ENCODE measurements around the gene DMBT1.

The DMBT1 gene

DNA sequence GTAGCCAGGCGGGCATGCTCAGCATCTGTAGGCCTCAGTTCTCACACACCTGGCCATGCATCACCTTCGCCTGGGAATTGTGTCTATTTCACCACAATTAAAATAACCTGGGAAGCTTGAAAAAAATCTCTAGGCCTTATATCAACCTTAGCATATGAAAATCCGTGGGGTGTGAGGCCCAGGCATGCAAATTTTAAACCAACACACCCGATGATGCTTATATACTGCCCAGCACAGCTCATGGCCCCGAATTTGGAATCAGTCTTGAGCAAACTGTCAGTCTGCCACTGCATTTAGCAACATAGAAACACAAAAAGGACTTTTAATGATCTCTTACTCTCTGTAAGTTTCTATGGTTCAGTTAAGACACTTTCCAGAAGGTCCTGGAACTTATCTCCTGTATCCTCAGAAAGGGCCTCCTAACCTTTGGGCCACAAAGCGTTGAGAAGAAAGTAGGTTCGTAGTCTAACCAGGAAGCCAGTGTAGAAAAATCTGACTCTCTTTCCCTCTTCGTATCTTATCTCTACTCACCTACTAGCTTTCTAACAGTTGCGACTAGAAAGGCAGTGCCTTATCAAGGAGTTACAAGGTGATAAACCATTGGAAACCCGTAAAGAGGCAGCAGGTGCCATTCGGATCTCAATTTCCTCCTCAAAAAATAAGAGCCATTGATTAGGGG lies 12.0 kb upstream of the DMBT1 start:
- no peak for DNase-seq (ENCODE audit: low read depth in 1 of 2, low spot score in 1 of 2)

GRCh38 chr10:122549636-122550035 lies 10.9 kb upstream of the DMBT1 start:
- no peak for DNase-seq (ENCODE audit: low read depth in 1 of 2, low spot score in 1 of 2)

- DNase-seq (ENCODE audit: low read depth in 1 of 2, low spot score in 1 of 2) = no peak
Observed at GRCh38 chr10:122550427-122550826, 10.1 kb upstream of the DMBT1 start.

- no peak for DNase-seq (ENCODE audit: low read depth in 1 of 2, low spot score in 1 of 2)
Observed at GRCh38 chr10:122550983-122551382, 9.6 kb upstream of the DMBT1 start.

- DNase-seq (ENCODE audit: low read depth in 1 of 2, low spot score in 1 of 2) = peak in 1 of 2 donors; percentile 30
Observed at GRCh38 chr10:122551450-122551849, 9.1 kb upstream of the DMBT1 start.

GRCh38 chr10:122553341-122553740 lies 7.2 kb upstream of the DMBT1 start:
- no peak for DNase-seq (ENCODE audit: low read depth in 1 of 2, low spot score in 1 of 2)

GRCh38 chr10:122554131-122555036 lies 6.2 kb upstream of the DMBT1 start:
- no peak for DNase-seq (ENCODE audit: low read depth in 1 of 2, low spot score in 1 of 2)

GRCh38 chr10:122555442-122555841 lies 5.1 kb upstream of the DMBT1 start:
- DNase-seq (ENCODE audit: low read depth in 1 of 2, low spot score in 1 of 2) = no peak

DNA sequence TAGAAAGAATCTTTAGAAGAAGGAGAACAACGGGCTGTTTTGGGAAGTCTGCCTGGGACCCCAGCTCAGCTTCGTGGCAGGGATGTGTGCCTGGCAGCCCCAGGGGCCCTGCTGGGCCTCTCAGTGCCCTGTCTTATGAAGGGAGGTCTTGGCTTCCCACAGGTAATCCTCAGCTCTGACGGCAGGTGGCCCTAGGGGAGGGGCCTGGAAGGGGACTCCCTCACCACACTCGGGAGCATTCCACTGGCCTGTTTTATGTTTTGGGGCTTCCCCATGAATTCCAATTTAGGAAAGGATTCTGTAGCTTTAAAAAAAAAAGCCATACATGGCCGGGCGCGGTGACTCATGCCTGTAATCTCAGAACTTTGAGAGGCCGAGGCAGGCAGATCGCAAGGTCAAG lies 3.0 kb upstream of the DMBT1 start:
- DNase-seq (ENCODE audit: low read depth in 1 of 2, low spot score in 1 of 2) = no peak

DNA sequence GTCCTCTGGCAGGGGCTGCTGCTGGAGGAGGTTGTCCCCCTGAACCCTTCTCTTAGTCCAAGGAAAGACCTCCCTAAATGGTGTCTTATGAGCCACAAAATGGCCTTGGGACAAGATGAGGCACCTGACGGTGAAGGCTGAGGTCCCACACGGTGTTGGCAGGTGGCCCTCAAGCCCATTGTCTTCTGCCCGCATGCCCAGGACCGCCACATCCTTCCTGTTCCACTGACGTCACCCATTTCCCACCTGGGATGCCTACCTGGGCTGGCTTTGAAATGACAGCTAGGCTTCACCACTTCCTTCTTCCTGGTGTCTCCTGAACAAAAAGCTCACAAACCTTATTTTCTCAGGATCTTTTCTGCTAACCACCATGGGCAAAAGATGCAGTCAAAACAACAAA lies 2.1 kb upstream of the DMBT1 start:
- no peak for DNase-seq (ENCODE audit: low read depth in 1 of 2, low spot score in 1 of 2)

GRCh38 chr10:122559228-122559627 lies 1.3 kb upstream of the DMBT1 start:
- DNase-seq (ENCODE audit: low read depth in 1 of 2, low spot score in 1 of 2) = no peak

- no peak for DNase-seq (ENCODE audit: low read depth in 1 of 2, low spot score in 1 of 2)
Observed at GRCh38 chr10:122561212-122561611, 658 bp downstream of the DMBT1 start.

GRCh38 chr10:122561792-122562191 lies 1.2 kb downstream of the DMBT1 start:
- DNase-seq (ENCODE audit: low read depth in 1 of 2, low spot score in 1 of 2) = no peak

DNA sequence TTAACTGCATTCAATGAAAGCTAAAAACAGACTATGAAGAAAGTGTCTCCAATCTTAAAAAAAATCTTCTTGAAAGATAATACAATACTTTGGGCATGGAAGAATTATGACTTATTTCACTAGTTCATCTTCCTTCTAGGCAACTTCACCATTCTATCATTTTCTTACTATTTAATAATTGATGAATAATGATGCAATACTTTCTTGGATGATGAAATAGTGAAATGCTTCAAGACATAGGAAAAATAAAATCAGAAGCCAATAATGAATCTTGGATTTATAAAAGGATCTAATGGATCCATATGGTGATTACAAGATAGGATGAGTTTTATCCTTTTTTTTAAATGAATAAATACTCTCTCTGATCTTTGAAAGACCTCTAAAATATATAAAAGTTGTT lies 4.4 kb downstream of the DMBT1 start:
- no peak for DNase-seq (ENCODE audit: low read depth in 1 of 2, low spot score in 1 of 2)

DNA sequence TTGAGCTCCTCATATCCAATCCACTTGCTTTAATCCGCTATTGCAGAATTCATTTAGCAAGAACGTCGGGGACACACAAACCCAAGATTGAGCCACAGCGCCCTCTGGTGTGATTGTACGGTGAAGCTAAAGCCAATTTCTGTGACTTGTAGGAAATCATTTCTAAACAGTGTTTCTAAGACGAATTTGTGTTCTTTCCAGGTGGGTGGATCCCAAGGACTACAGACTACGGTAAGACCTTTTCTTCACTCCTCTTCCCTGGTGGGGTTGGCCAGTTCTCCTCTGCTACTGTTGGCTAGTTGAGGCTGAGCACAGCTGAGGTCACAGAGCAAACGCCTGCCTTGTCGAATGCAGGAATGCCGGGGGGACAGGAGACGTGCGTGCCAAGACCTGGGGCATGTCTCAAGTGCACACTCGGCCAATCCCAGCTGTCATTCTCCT lies 5.2 kb downstream of the DMBT1 start:
- peak; percentile 43 to 56 for DNase-seq (ENCODE audit: low read depth in 1 of 2, low spot score in 1 of 2)

DNA sequence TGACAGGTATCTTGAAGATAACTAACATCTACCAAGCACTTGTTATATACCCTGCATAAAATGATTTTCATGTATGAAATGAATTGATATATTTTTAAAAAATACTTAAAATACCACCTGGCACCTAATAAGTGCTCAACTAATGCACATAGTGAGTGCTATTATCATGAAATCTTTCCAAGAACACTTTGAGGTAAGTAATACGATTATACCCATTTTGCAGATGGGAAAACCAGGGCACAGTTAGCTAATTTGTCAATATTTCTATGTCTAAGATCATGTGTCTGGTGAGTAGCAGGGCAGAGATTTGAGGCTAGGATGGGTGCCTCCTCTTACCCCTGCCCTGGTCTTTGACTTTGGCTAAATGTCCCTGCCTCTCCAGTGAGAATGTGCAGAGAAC lies 6.1 kb downstream of the DMBT1 start:
- DNase-seq (ENCODE audit: low read depth in 1 of 2, low spot score in 1 of 2) = no peak

DNA sequence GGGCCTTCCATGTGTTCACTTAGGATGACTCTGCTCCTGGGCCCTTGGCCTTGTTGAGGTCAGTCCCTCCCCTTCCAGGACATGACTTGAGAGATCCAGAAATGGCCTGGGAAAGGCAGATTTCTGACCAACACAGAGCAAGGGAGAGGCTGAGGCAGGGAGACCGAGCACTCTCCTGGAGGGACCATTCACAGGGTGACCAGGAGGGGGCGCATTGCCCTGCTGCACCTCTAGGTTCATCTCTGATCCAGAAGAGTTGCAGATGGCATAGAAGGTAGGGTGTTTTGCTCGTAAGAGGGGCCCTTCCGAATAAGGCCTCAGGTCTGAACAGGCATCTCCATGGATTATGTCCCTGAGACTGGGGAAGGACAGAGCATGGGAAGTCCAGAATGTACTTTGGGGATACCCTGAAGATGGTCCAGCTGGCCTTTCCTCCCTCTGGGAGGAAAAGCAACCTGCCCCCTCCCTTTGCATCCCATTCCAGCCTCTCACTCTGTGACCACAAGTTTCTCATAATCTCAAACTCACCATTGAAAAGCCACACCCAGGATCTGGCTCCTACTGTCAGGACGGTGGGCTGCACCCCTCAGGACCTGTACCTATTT lies 6.6 kb downstream of the DMBT1 start:
- no peak for DNase-seq (ENCODE audit: low read depth in 1 of 2, low spot score in 1 of 2)

DNA sequence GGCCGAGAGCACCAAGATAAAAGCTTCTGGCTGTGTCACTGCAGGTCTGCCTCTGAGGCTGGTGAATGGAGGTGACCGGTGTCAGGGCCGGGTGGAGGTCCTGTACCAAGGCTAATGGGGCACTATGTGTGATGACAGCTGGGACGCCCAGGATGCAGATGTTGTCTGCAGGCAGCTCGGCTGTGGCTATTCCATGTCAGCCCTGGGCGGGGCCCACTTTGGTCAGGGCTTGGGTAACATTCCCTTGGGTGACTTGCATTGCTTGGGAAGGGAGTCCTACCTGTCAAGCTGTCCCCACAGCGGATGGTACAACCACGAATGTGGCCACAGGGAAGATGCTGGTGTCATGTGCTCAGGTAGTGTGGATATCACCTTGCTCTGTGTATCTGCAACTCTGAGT lies 8.0 kb downstream of the DMBT1 start:
- no peak for DNase-seq (ENCODE audit: low read depth in 1 of 2, low spot score in 1 of 2)

- DNase-seq (ENCODE audit: low read depth in 1 of 2, low spot score in 1 of 2) = no peak
Observed at GRCh38 chr10:122570920-122571319, 10.4 kb downstream of the DMBT1 start.

DNA sequence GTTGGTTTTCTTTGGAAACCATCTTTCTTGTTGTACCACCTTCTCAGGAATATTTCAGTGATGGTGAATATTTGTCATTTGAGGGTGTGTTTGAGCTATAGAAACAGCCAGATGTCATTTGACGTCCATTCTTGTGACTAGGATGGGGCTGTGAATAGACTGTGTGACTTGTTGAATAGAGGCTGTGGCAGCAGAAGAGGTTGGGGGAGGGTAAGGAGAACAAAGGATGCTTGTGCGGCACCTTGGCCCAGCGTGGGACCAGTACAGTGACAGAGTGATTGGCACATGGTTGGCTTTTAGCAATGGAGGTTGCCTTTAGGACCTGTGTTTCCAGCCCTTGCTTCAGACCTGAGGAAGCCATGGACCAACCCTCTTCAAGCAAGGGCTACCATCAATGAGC lies 11.3 kb downstream of the DMBT1 start:
- DNase-seq (ENCODE audit: low read depth in 1 of 2, low spot score in 1 of 2) = no peak

DNA sequence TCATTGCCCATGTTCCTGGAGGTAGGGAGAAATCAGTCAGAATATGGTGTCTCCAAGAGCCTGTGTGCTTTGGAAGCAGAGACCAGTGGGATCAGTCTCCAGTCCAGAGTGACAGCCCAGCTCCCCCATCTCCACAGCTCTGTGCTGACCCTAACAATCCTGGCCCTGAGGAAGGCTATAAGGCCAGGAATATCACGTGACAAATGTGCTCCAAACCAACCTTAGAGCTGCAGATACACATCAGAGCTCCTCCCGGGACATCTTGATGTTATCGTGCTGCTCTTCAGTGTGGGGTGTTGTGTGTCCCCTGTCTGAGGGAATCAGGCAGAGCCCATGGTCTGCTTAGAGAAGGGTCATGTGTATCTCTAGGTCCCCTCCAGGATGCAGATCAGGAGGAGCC lies 15.2 kb downstream of the DMBT1 start:
- DNase-seq (ENCODE audit: low read depth in 1 of 2, low spot score in 1 of 2) = no peak

- no peak for DNase-seq (ENCODE audit: low read depth in 1 of 2, low spot score in 1 of 2)
Observed at GRCh38 chr10:122576291-122576690, 15.7 kb downstream of the DMBT1 start.

Data from activated CD4-positive, alpha-beta T cell treated with anti-CD3 and anti-CD28 coated beads, Interleukin-2, amount 50 U/mL, for 24 hours (primary cell).